Activated CD8-positive, alpha-beta memory T cell treated with anti-CD3 and anti-CD28 coated beads for 1 hour (primary cell): ENCODE results near the gene FICD.
"Not testable (repeated sequence)": the region's sequence is repeated elsewhere in the genome, so short reads cannot be mapped to it uniquely, and the experiment has no call there.

Source experiments
- DNase-seq, 2 donors: peaks; one replicate each; pipeline ENCODE4 v3.0.0-alpha.2; 2020; ENCODE audit warnings: low read depth in 1 of 2; ENCODE audit errors: extremely low read depth in 1 of 2

Gene FICD

GRCh38 chr12:108514973-108515814 is at the start of gene FICD:
Gene FICD, plus strand, starts transcription at chr12:108515277. Its CDS starts 1,696 bp downstream, at chr12:108516973.
- DNase-seq, result peak; percentile 96 to 99

GRCh38 chr12:108465417-108465816 is 49.7 kb upstream of the FICD start:
- no peak for DNase-seq

- no peak for DNase-seq
Measured at GRCh38 chr12:108468196-108468968, 46.7 kb upstream of the FICD start.

GRCh38 chr12:108473400-108474055 is 41.5 kb upstream of the FICD start:
- DNase-seq, result no peak

GRCh38 chr12:108475396-108475795 is 39.7 kb upstream of the FICD start:
- no peak for DNase-seq

GRCh38 chr12:108477055-108477880 is 37.8 kb upstream of the FICD start:
- DNase-seq, result no peak

GRCh38 chr12:108477881-108478259 is 37.2 kb upstream of the FICD start:
- no peak for DNase-seq

- DNase-seq, result no peak
Measured at GRCh38 chr12:108478611-108479206, 36.4 kb upstream of the FICD start.

GRCh38 chr12:108479364-108480070 is 35.6 kb upstream of the FICD start:
- no peak for DNase-seq

GRCh38 chr12:108482717-108483212 is 32.3 kb upstream of the FICD start:
- DNase-seq, result no peak

GRCh38 chr12:108483213-108484059 is 31.6 kb upstream of the FICD start:
- no peak for DNase-seq

- no peak for DNase-seq
Measured at GRCh38 chr12:108484431-108484830, 30.6 kb upstream of the FICD start.

- DNase-seq, result no peak
Measured at GRCh38 chr12:108484845-108485244, 30.2 kb upstream of the FICD start.

- DNase-seq, result not testable (repeated sequence)
Measured at GRCh38 chr12:108485371-108485770, 29.7 kb upstream of the FICD start.

- DNase-seq, result not testable (repeated sequence)
Measured at GRCh38 chr12:108487029-108487428, 28.0 kb upstream of the FICD start.

- DNase-seq, result no peak
Measured at GRCh38 chr12:108491256-108491655, 23.8 kb upstream of the FICD start.

GRCh38 chr12:108495054-108495453 is 20.0 kb upstream of the FICD start:
- no peak for DNase-seq

- no peak for DNase-seq
Measured at GRCh38 chr12:108495823-108496579, 19.1 kb upstream of the FICD start.
